Measurements from ENCODE around the gene TNFRSF1A.

DNA sequence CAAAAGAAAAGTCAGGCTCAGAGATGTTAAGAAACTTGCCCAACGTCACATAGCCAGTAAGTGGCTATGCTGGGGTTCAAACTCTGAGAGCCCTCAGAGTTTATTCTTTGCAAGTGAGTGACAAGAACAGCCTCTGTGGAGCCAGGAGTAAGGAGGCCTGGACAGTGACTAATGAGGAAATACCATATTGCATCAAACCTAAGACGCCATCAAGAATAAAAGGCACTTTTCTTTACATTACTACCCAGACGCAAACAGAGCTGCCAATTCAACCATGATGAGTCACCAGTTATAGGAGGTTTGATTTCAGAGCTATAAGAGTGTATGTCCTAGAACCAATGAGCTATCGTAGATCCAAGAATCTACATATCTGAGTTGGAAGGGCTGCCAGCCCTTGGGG lies 9.4 kb downstream of the TNFRSF1A start:
- TF ChIP-seq, protein P1, sequence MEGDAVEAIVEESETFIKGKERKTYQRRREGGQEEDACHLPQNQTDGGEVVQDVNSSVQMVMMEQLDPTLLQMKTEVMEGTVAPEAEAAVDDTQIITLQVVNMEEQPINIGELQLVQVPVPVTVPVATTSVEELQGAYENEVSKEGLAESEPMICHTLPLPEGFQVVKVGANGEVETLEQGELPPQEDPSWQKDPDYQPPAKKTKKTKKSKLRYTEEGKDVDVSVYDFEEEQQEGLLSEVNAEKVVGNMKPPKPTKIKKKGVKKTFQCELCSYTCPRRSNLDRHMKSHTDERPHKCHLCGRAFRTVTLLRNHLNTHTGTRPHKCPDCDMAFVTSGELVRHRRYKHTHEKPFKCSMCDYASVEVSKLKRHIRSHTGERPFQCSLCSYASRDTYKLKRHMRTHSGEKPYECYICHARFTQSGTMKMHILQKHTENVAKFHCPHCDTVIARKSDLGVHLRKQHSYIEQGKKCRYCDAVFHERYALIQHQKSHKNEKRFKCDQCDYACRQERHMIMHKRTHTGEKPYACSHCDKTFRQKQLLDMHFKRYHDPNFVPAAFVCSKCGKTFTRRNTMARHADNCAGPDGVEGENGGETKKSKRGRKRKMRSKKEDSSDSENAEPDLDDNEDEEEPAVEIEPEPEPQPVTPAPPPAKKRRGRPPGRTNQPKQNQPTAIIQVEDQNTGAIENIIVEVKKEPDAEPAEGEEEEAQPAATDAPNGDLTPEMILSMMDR (IDR thresholded peaks at IDR 0.05): no peak
- no peak for TF ChIP-seq POLR2A (IDR thresholded peaks at IDR 0.05)

Measured in transverse colon (tissue), 3 donors.